CD14-positive monocyte (primary cell): ENCODE data around the gene SLC25A1. TPM values are rescaled to one million over a fixed set of nuclear protein-coding genes. Genes with fewer than 3 reads are reported as not detected.
A peak's percentile ranks its signal among the peaks of the same experiment; 100 is the strongest.

Experiments used
- DNase-seq, 3 donors: peaks; one replicate each; pipeline ENCODE4 v3.0.0-alpha.2; 2011 to 2022
- H2AFZ ChIP-seq: 2 replicates; pipeline ENCODE4 v1.6.0; 2012; ENCODE audit warnings: mild to moderate bottlenecking, low read depth, low read length, inconsistent platforms; ENCODE audit not compliant: insufficient read depth, poor library complexity, severe bottlenecking
- H3K27ac ChIP-seq, 2 donors: 1 replicate in 1 of 2; 2 replicates in 1 of 2; pipeline ENCODE4 v1.5.1; 2012 to 2013; ENCODE audit warnings: low read length in 2 of 2, control low read depth in 1 of 2, inconsistent platforms in 1 of 2, low read depth in 1 of 2, mild to moderate bottlenecking in 1 of 2
- H3K27me3 ChIP-seq, 2 donors: one replicate each; pipeline versions ENCODE4 v1.6.0 to v1.6.1; 2011 to 2013; ENCODE audit warnings: low read length in 2 of 2; ENCODE audit not compliant: control insufficient read depth in 2 of 2, insufficient read depth in 2 of 2
- H3K36me3 ChIP-seq, 2 donors: replicated peaks in 1 of 2; 1 replicate in 1 of 2; 2 replicates in 1 of 2; pipeline versions ENCODE4 v1.5.1 to v1.6.1; 2012 to 2013; ENCODE audit warnings: low read length in 2 of 2, control low read depth in 1 of 2, inconsistent platforms in 1 of 2, mild to moderate bottlenecking in 1 of 2; ENCODE audit not compliant: insufficient read depth in 2 of 2, control insufficient read depth in 1 of 2
- H3K4me1 ChIP-seq, 2 donors: 1 replicate in 1 of 2; 2 replicates in 1 of 2; pipeline versions ENCODE4 v1.5.1 to v1.6.1; 2012 to 2013; ENCODE audit warnings: low read length in 2 of 2, control low read depth in 1 of 2, inconsistent platforms in 1 of 2, mild to moderate bottlenecking in 1 of 2, moderate library complexity in 1 of 2; ENCODE audit not compliant: insufficient read depth in 2 of 2, control insufficient read depth in 1 of 2
- H3K4me2 ChIP-seq: replicated peaks from 2 replicates; pipeline ENCODE3; 2012; ENCODE audit warnings: low read length, moderate library complexity, mild to moderate bottlenecking; ENCODE audit not compliant: poor library complexity, severe bottlenecking; ENCODE audit errors: extremely low read depth
- H3K4me3 ChIP-seq, 3 experiments: fragments of 200-600 bp in 1 of 3; sonication (generic) in 1 of 3; replicated peaks in 1 of 3; 1 replicate in 2 of 3; 2 replicates in 1 of 3; pipeline ENCODE4 v1.5.1; 2011 to 2013; ENCODE audit warnings: low read length in 3 of 3, mild to moderate bottlenecking in 3 of 3, control low read depth in 2 of 3, low read depth in 2 of 3, inconsistent platforms in 1 of 3, moderate library complexity in 1 of 3
- H3K79me2 ChIP-seq: 2 replicates; pipeline ENCODE4 v1.6.0; 2012; ENCODE audit warnings: mild to moderate bottlenecking, control low read depth, inconsistent platforms, low read length, moderate library complexity; ENCODE audit not compliant: insufficient read depth
- H3K9ac ChIP-seq: 2 replicates; pipeline ENCODE4 v1.6.0; 2017; ENCODE audit warnings: low read length, mild to moderate bottlenecking; ENCODE audit not compliant: insufficient read depth, poor library complexity, severe bottlenecking
- H3K9me3 ChIP-seq, 2 donors: replicated peaks in 1 of 2; 1 replicate in 1 of 2; 2 replicates in 1 of 2; pipeline versions ENCODE4 v1.5.1 to v1.6.1; 2012 to 2013; ENCODE audit warnings: low read length in 2 of 2, control low read depth in 1 of 2; ENCODE audit not compliant: control insufficient read depth in 1 of 2, insufficient read depth in 1 of 2
- H4K20me1 ChIP-seq: 2 replicates; pipeline ENCODE4 v1.6.0; 2012; ENCODE audit warnings: mild to moderate bottlenecking, low read length, control low read depth, moderate library complexity; ENCODE audit not compliant: insufficient read depth
- H3K27ac Mint-ChIP-seq, 7 donors: one replicate each; pipeline ENCODE4 v1.8.0; 2020; ENCODE audit warnings: mild to moderate bottlenecking in 7 of 7, mixed read lengths in 7 of 7, moderate library complexity in 6 of 7, inconsistent platforms in 2 of 7
- H3K27me3 Mint-ChIP-seq, 3 donors: one replicate each; pipeline ENCODE4 v1.8.0; 2021 to 2022; ENCODE audit warnings: low read depth in 3 of 3, mild to moderate bottlenecking in 3 of 3, mixed read lengths in 3 of 3, moderate library complexity in 3 of 3, inconsistent platforms in 1 of 3
- H3K36me3 Mint-ChIP-seq, 2 donors: one replicate each; pipeline ENCODE4 v1.8.0; 2020; ENCODE audit warnings: mixed read lengths in 2 of 2, inconsistent platforms in 1 of 2, mild to moderate bottlenecking in 1 of 2
- H3K4me1 Mint-ChIP-seq: one replicate; pipeline ENCODE4 v1.8.0; 2020; ENCODE audit warnings: mild to moderate bottlenecking, mixed read lengths
- H3K4me3 Mint-ChIP-seq, 2 donors: one replicate each; pipeline ENCODE4 v1.8.0; 2020; ENCODE audit warnings: mild to moderate bottlenecking in 2 of 2, mixed read lengths in 2 of 2, moderate library complexity in 1 of 2
- H3K9me3 Mint-ChIP-seq, 7 donors: one replicate each; pipeline ENCODE4 v1.8.0; 2020 to 2022; ENCODE audit warnings: mixed read lengths in 7 of 7, mild to moderate bottlenecking in 6 of 7, moderate library complexity in 6 of 7, inconsistent platforms in 2 of 7
- CTCF ChIP-seq: fragments of 200-600 bp; IDR thresholded peaks from one replicate; pipeline ENCODE4 v1.8.0; 2022; ENCODE audit warnings: antibody characterized with exemption, mild to moderate bottlenecking
- WGBS: methylation state at CpG from one replicate; pipeline ENCODE4 v1.1.5; 2013; ENCODE audit warnings: missing lambda C conversion rate; ENCODE audit not compliant: insufficient coverage; 5-methylcytosine and 5-hydroxymethylcytosine counted together
- intact Hi-C, 2 donors: fragments of 100-400 bp; cut with micrococcal nuclease; formaldehyde crosslinking; loops; one replicate each; pipeline versions ENCODE4 v1.15.0 to v1.15.1; 2023
- polyA plus RNA-seq, 3 donors: library from polyadenylated mRNA; depleted of rRNA in 1 of 3; unstranded in 2 of 3; stranded (reverse) in 1 of 3; fragments of 300-500 nt in 2 of 3; fragments of >200 nt in 1 of 3; fragmentation: Illumina TruSeq in 2 of 3; gene quantifications; 1 replicate in 2 of 3; 2 replicates in 1 of 3; pipeline ENCODE4 v1.2.3, GENCODE V29; 2012 to 2021

SLC25A1 gene
- polyA plus RNA-seq, 3 donors: 15.2 to 37.4 (median 35.1) TPM

GRCh38 chr22:19139001-19139356 lies 39.6 kb downstream of the SLC25A1 start:
- intact Hi-C loops: no loop called here
- Histone ChIP-seq H2AFZ (no peak overlapping the region), H3K79me2 (peaks cover 10% of the 10 kb centered on the region), H3K36me3 (peaks cover 82 to 85% of the 10 kb centered on the region in 2 donors), H3K4me2 (no peak overlapping the region), H3K27ac (no peak overlapping the region), H3K27me3 (no peaks in the 10 kb centered on the region), H4K20me1 (no peaks in the 10 kb centered on the region), H3K9ac (no peak overlapping the region), H3K4me3 (no peak overlapping the region), H3K4me1 (peaks cover 7% of the 10 kb centered on the region in 2 donors), H3K9me3 (no peaks in the 10 kb centered on the region)
- peak overlapping the region in 1 of 7 donors; percentile 67 for H3K27ac Mint-ChIP-seq
- no peak overlapping the region for H3K4me3 Mint-ChIP-seq
- peaks cover 0 to 3% (median 0%) of the 10 kb centered on the region in 3 donors for H3K27me3 Mint-ChIP-seq
- WGBS: 99% methylated on average over 9 of the region's 9 CpGs
- H3K9me3 Mint-ChIP-seq: no peaks in the 10 kb centered on the region
- no peak for DNase-seq
- no peak for TF ChIP-seq CTCF
- peaks cover 72 to 87% of the 10 kb centered on the region in 2 donors for H3K36me3 Mint-ChIP-seq
- H3K4me1 Mint-ChIP-seq: peaks cover 7% of the 10 kb centered on the region

- intact Hi-C loops: no loop called here
- H3K4me3 ChIP-seq: no peak overlapping the region
- H3K4me2 ChIP-seq: no peak overlapping the region
- H3K9ac ChIP-seq: no peak overlapping the region
- Mint-ChIP-seq H3K9me3 (no peaks in the 10 kb centered on the region), H3K27ac (no peak overlapping the region), H3K36me3 (peaks cover 78 to 93% of the 10 kb centered on the region in 2 donors), H3K4me3 (no peak overlapping the region), H3K4me1 (peaks cover 2% of the 10 kb centered on the region), H3K27me3 (peaks cover 0 to 3% (median 0%) of the 10 kb centered on the region in 3 donors)
- no peak for TF ChIP-seq CTCF
- peaks cover 88 to 91% of the 10 kb centered on the region in 2 donors for H3K36me3 ChIP-seq
- H3K27ac ChIP-seq: no peak overlapping the region
- H3K27me3 ChIP-seq: no peaks in the 10 kb centered on the region
- H3K79me2 ChIP-seq: peaks cover 4% of the 10 kb centered on the region
- peaks cover 1% of the 10 kb centered on the region in 2 donors for H3K4me1 ChIP-seq
- H4K20me1 ChIP-seq: no peaks in the 10 kb centered on the region
- H2AFZ ChIP-seq: no peak overlapping the region
- DNase-seq: no peak
- no peaks in the 10 kb centered on the region for H3K9me3 ChIP-seq
- 97% methylated on average over 11 of the region's 15 CpGs for WGBS
Measured at GRCh38 chr22:19138217-19139000, 40.1 kb downstream of the SLC25A1 start.
